Motor neuron (in vitro differentiated cells): ENCODE data around the gene SLC16A4. TPM values are rescaled to one million over a fixed set of nuclear protein-coding genes. Genes with fewer than 3 reads are reported as not detected.
"Not testable (repeated sequence)": the region's sequence is repeated elsewhere in the genome, so short reads cannot be mapped to it uniquely, and the experiment has no call there.

Experiments used
- ATAC-seq, 8 experiments: fragments of 200-7000 bp; cut with Tn5 transposase; replicated peaks in 6 of 8; 2 replicates each; pipeline ENCODE4 v1.8.0; 2021; ENCODE audit warnings: mild to moderate bottlenecking in 8 of 8, moderate library complexity in 8 of 8
- H3K27ac ChIP-seq, 2 donors: fragments of 250-450 bp; sonication (Bioruptor Pico); 2 replicates each; pipeline ENCODE4 v1.9.0; 2021; ENCODE audit warnings: antibody characterized with exemption in 2 of 2, mild to moderate bottlenecking in 2 of 2, moderate library complexity in 1 of 2
- H3K4me1 ChIP-seq, 2 donors: fragments of 250-450 bp; sonication (Bioruptor Pico); replicated peaks in 1 of 2; 2 replicates each; pipeline ENCODE4 v1.6.1; 2021; ENCODE audit warnings: antibody characterized with exemption in 2 of 2, mild to moderate bottlenecking in 2 of 2, moderate library complexity in 1 of 2
- H3K4me3 ChIP-seq, 5 donors: fragments of 250-450 bp; sonication (Bioruptor Pico); 2 replicates each; pipeline ENCODE4 v1.9.0; 2021; ENCODE audit warnings: antibody characterized with exemption in 5 of 5, mild to moderate bottlenecking in 5 of 5, moderate library complexity in 4 of 5
- WGBS, 10 experiments: fragments of 450-650 bp; shearing (Covaris generic); methylation state at CpG; one replicate each; pipeline ENCODE4 v1.0.0; 2022; 5-methylcytosine and 5-hydroxymethylcytosine counted together
- in situ Hi-C, 9 experiments: fragments of 400-800 bp; cut with MboI; loops; one replicate each; pipeline ENCODE4 v1.15.0; 2021; ENCODE audit warnings: low sequenced_read_pairs in 9 of 9, low pct_unique_long_range_greater_than_20kb in 2 of 9; ENCODE audit not compliant: unreplicated experiment in 9 of 9
- total RNA-seq, 8 experiments: library from RNA; unstranded; fragments of 300-600 nt; gene quantifications; 2 replicates each; pipeline versions ENCODE4 v1.2.3 to v1.2.4, GENCODE V29; 2022

Gene SLC16A4
- total RNA-seq, 8 experiments from 2014 or later = 1.4 to 97.1 (median 3.3) TPM

GRCh38 chr1:110404401-110404800 is 13.6 kb upstream of the SLC16A4 start:
- in situ Hi-C loops = no loop called here
- H3K27ac ChIP-seq = no peak overlapping the region

GRCh38 chr1:110403805-110404204 is 13.0 kb upstream of the SLC16A4 start:
- Histone ChIP-seq H3K4me1 (peaks cover 9 to 14% of the 10 kb centered on the region in 2 donors), H3K4me3 (no peak overlapping the region), H3K27ac (no peak overlapping the region)
- WGBS, 10 experiments = 83 to 100% (median 94%) methylated on average over 2 to 5 of the region's 5 CpGs; no CpG with 5 or more reads in 2 of the 10 experiments
- in situ Hi-C loops = no loop called here
- no peak for ATAC-seq

More at GRCh38 chr1:110404401-110404800, 13.6 kb upstream of the SLC16A4 start:
- 80 to 100% (median 94%) methylated on average over 1 to 4 of the region's 4 CpGs; no CpG with 5 or more reads in 1 of the 10 experiments for WGBS, 10 experiments
- Histone ChIP-seq H3K4me3 (no peak overlapping the region), H3K4me1 (peaks cover 9 to 14% of the 10 kb centered on the region in 2 donors)
- ATAC-seq = no peak

GRCh38 chr1:110396259-110396958 is 5.6 kb upstream of the SLC16A4 start:
- H3K4me3 ChIP-seq, ATAC-seq, H3K4me1 ChIP-seq, H3K27ac ChIP-seq, in situ Hi-C loops: not testable (repeated sequence)
- WGBS, 10 experiments = 93 to 100% (median 99%) methylated on average over 2 to 16 of the region's 48 CpGs; no CpG with 5 or more reads in 6 of the 10 experiments

GRCh38 chr1:110394493-110394820 is 3.6 kb upstream of the SLC16A4 start:
- H3K4me1 ChIP-seq = peaks cover 0 to 3% of the 10 kb centered on the region in 2 donors
- no peak overlapping the region for H3K27ac ChIP-seq
- no peak overlapping the region for H3K4me3 ChIP-seq
- no peak for ATAC-seq
- in situ Hi-C loops = no loop called here
- 80 to 100% (median 93%) methylated on average over 1 to 3 of the region's 3 CpGs; no CpG with 5 or more reads in 2 of the 10 experiments for WGBS, 10 experiments

- in situ Hi-C loops = no loop called here
- no peak overlapping the region for H3K27ac ChIP-seq
- H3K4me1 ChIP-seq = peaks cover 0 to 3% of the 10 kb centered on the region in 2 donors
- no peak overlapping the region for H3K4me3 ChIP-seq
- peak in 3 of 8 experiments; percentile 14 to 47 (median 42) for ATAC-seq
- WGBS, 10 experiments = 0 to 85% (median 54%) methylated on average over 1 to 3 of the region's 3 CpGs
Measured at GRCh38 chr1:110393691-110394492, 3.1 kb upstream of the SLC16A4 start.

GRCh38 chr1:110393286-110393685 is 2.5 kb upstream of the SLC16A4 start:
- Histone ChIP-seq H3K27ac (no peak overlapping the region), H3K4me1 (peaks cover 0 to 3% of the 10 kb centered on the region in 2 donors), H3K4me3 (no peak overlapping the region)
- in situ Hi-C loops = no loop called here
- WGBS, 10 experiments = 80 to 100% (median 89%) methylated on average over 1 to 2 of the region's 2 CpGs
- no peak for ATAC-seq

- Histone ChIP-seq H3K4me3 (no peak overlapping the region), H3K4me1 (peaks cover 0 to 3% of the 10 kb centered on the region in 2 donors), H3K27ac (no peak overlapping the region)
- peak in 3 of 8 experiments; percentile 62 to 72 (median 65) for ATAC-seq
- WGBS, 10 experiments = 7 to 89% (median 86%) methylated on average over 3 to 6 of the region's 6 CpGs
- in situ Hi-C loops = no loop called here
Measured at GRCh38 chr1:110390096-110390495, 730 bp downstream of the SLC16A4 start.

- 91 to 100% (median 100%) methylated on average over 1 of the region's 1 CpG; no CpG with 5 or more reads in 3 of the 10 experiments for WGBS, 10 experiments
- H3K4me1 ChIP-seq = peaks cover 0 to 3% of the 10 kb centered on the region in 2 donors
- no peak overlapping the region for H3K27ac ChIP-seq
- H3K4me3 ChIP-seq = no peak overlapping the region
- in situ Hi-C loops = no loop called here
- no peak for ATAC-seq
Measured at GRCh38 chr1:110387048-110387754, 3.6 kb downstream of the SLC16A4 start.

- no peak for ATAC-seq
- H3K4me1 ChIP-seq = no peaks in the 10 kb centered on the region
- WGBS, 10 experiments = 80 to 100% (median 100%) methylated on average over 1 of the region's 1 CpG; no CpG with 5 or more reads in 3 of the 10 experiments
- H3K27ac ChIP-seq = no peak overlapping the region
- H3K4me3 ChIP-seq = no peak overlapping the region
- in situ Hi-C loops = no loop called here
Measured at GRCh38 chr1:110385369-110385768, 5.5 kb downstream of the SLC16A4 start.

GRCh38 chr1:110384581-110385321 is 6.1 kb downstream of the SLC16A4 start:
- 93 to 100% (median 97%) methylated on average over 1 to 16 of the region's 19 CpGs; no CpG with 5 or more reads in 2 of the 10 experiments for WGBS, 10 experiments
- Histone ChIP-seq H3K27ac (no peak overlapping the region), H3K4me1 (no peaks in the 10 kb centered on the region), H3K4me3 (no peak overlapping the region)
- in situ Hi-C loops = no loop called here
- ATAC-seq = no peak

GRCh38 chr1:110383251-110383990 is 7.4 kb downstream of the SLC16A4 start:
- in situ Hi-C loops = no loop called here
- Histone ChIP-seq H3K4me3 (no peak overlapping the region), H3K27ac (no peak overlapping the region), H3K4me1 (no peaks in the 10 kb centered on the region)
- peak in 3 of 8 experiments; percentile 27 to 93 (median 90) for ATAC-seq
- 64 to 100% (median 82%) methylated on average over 1 to 5 of the region's 5 CpGs for WGBS, 10 experiments
